ENCODE results near the gene NRCAM.
A peak's percentile ranks its signal among the peaks of the same experiment; 100 is the strongest.

NRCAM gene

DNA sequence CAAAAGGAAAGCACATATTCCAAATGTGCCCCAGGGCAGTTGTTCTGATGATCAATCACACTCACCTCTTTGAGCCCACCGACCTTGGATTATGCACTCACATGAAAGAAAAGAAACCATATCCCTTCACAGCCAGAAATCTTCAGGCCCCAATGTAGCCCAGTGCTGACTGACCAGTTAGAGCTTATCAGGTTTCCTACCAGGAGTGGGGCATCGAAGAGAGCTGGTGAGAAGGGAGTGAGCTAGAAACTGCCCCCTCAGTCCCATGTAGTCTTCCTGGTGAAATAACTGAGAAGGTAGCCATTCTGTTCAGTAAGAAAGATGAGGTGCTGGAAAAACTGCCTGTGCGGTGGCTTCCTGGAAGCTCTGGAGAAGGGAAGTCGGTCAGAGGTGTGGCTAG is 32.2 kb downstream of the NRCAM start:
- DNase-seq (no peak), ATAC-seq (no peak)

DNA sequence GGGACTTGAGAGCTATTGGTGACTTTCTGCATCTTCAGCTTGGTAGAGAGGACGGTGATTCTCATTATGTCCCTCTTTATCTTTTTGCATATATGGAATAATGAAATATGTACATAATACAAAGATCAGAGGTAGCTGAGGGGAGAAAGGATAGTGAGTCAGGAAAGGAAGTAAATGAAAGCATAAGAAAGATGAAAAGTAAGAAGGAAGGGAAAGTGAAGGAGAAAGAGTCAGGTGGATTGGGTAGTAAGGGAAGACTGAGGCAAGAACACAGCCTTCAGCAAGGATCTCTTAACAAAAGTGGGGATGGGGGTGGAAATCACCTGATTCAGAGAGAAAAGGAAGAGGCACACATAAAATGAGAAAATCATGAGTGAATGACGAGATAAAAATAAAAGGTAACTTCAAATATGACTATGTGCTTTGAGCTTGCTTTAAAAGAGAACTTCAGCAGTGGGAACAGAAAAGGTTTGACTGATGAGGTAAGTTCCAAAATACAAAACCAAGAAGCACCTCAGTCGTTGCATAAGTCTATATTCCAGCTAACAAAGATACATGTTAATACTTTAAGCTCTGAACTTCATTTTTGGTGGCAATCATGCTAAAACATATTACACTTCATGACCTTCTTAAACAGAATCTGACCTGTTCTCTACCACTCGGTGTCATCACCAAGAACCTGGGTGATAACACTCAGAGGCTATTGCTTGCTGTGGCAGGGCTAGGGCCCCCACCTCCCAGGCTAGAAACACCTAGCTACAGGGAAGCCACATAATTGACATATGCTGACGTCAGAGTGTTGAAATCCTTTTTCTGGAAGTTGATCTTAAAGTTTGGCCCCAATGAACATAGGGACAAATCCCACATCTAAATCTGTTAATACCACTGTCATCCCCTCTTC is 32.9 kb downstream of the NRCAM start:
- DNase-seq (no peak), ATAC-seq (peak; percentile 44)

DNA sequence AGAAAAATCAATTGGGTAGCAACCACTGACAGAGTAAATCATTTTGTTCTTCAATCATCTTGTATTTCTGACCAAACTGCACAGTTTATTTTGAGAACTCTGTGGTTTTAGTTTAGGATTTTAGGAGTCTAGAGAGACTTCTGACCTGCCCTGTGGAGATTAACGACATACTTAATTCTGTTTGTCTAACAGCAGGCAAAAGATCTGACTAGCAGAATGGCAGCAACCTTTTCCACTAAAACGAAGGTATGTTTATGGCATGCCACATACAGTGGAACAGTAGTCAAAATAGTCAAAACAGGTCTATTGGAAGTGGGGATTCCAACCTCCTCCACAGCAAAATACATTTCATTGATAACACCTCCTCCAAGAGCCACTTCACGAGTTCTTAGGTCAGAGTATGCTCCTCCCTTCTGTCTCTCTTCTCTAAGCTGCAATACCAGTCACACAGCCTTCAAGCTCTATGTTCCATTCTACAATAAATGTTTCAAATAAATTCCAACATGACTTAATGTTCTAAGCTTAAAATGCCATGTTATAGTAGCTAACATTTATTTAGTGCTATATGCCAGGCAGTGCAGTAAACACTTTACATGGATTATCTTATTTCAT is 34.4 kb downstream of the NRCAM start:
- DNase-seq (no peak), ATAC-seq (no peak)

DNA sequence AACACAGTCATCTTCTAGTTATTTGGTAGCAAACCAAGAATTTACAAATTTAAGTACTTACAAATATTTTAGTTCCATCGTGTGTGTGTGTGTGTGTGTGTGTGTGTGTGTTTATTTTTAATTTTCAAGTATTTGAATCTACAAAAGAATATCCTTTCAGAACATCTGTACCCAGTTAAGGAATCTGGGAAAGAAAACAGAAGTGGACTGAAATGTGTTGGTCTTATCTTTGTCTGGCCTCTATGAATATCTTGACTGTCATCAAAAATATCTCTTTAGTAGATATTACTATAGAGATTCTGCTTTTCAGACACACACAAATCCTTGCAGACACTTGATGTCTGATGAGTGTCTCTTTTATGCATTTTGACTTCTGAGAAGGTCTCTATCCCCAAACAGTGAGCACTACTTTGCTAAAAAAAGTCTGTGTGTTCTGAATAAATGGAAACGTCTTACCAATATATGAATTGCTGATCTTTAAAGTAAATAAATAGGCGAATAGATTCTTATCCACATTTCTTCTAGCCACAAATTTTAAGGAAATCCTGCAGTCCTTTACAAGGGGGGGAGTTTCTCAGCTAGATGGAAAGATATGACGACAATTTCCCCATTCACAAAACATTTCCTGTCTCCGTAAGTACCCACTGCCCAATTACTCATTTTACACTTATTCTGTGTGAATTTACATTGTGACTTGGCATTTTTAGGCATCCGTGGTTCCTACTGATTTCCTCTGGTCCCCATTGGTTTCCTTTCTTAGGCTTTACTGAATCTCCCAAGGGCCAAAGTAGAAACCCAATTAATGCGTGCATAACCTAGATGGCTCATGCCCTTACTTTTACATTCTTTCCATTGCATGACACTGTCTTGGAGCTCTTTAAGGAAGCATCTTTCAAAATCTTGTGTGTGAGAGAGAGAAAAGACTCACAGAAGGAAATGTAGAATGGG is 36.0 kb downstream of the NRCAM start:
- ATAC-seq (peak; percentile 37), DNase-seq (no peak)

DNA sequence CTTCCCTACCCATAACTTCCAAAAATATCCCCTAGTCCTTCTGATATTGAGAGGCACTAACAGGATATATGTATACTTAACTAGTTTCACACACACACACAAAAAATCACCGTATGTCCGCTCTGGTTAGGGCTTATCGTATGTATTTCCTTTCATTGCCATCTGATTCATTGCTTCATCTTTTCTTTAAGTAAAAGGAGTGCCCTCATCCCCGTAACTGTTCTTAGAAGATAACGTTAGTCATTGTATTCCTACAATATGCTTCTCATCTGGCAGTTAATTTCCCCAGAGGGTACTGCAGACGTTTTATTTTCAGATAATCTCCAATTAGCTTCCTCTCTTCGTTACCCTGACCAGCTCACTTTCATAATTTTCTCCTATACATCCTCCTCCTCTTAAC is 37.3 kb downstream of the NRCAM start:
- ATAC-seq (no peak), DNase-seq (no peak)

DNA sequence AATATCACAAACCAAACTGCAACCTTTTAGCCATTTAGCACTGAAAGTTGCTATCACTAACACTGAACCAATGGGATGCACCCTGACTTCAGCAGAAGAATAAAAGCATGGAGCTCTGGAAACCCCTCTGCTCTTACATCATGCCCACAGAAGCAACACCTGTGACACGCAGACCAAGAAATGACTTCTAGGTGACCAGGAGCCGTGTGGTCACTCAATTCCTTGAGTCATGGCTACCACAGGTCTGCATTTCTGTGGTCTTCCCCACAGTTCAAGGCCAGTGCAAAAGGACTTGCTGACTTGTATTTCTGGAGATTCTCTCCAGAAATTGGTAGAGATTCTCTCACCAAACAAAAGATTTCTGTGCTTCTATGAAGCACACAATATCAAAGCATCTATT is 38.3 kb downstream of the NRCAM start:
- DNase-seq: no peak
- ATAC-seq: no peak

DNA sequence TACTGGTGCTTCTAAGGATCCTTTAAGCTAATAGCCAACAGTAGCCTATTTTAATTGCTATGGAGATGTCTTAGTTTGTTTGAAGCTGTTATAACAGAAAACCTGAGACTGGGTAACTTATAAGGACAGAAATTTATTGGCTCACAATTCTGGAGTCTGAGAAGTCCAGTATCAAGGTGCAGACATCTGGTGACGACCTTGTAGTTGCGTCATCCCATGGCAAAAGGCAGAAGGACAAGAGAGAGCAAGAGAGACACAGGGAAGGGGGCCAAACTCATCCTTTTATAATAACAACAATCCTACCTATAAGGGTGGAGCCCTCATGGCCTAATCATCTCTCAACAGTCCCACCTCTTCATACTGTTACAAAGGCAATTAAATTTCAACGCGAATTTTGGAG is 39.1 kb downstream of the NRCAM start:
- ATAC-seq (no peak), DNase-seq (no peak)

DNA sequence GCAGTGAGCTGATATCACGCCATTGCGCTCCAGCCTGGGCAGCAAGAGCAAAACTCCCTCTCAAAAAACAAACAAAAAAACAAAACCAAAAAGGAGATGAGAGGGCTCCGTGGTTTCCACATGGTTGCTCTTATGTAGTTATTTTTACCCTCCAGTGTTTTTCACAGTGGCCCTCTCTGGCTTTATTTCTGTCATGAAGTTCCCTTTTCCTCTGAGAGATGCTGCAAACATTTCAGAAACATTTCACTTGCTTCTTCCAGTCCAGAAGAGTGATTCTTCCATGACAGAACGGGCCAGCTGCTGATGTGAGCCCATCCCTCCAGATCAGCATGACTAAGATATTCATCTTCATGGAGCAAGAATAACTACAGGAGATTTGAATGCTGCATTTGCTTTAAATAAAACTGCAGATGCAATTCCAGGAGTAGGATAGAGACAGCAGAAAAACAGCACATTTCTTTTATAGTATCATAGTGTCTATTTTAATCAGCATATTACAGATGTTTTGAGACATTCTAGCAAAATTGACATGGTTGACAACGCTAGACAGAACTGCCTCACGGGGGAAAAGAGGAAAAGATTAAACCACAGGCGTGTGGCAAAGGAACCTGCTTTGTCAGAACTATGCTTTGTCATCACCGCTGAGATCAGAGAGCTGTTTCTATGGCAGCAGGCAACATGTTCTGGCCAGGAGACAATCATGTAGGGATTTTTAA is 40.3 kb downstream of the NRCAM start:
- ATAC-seq (peak; percentile 76), DNase-seq (peak; percentile 39)

DNA sequence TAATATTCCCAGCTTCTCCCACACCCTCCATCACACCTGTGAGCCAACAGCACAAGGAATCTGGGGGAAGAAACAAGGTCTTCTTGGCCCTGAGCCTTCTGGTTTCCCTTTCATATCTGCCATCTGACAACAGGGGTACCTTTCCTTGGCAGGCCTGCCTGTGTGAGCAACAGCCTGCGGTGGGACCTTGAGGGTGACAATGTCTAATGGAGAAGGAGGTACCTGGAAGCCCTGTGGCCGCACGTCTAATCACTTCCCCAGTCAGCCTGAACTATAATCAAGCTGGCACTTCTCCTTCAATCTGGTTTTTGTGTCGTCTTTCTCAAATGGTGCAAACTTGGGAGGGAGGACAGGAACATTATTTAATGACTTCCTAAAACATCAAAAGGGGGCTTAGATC is 41.2 kb downstream of the NRCAM start:
- DNase-seq (no peak), ATAC-seq (no peak)

DNA sequence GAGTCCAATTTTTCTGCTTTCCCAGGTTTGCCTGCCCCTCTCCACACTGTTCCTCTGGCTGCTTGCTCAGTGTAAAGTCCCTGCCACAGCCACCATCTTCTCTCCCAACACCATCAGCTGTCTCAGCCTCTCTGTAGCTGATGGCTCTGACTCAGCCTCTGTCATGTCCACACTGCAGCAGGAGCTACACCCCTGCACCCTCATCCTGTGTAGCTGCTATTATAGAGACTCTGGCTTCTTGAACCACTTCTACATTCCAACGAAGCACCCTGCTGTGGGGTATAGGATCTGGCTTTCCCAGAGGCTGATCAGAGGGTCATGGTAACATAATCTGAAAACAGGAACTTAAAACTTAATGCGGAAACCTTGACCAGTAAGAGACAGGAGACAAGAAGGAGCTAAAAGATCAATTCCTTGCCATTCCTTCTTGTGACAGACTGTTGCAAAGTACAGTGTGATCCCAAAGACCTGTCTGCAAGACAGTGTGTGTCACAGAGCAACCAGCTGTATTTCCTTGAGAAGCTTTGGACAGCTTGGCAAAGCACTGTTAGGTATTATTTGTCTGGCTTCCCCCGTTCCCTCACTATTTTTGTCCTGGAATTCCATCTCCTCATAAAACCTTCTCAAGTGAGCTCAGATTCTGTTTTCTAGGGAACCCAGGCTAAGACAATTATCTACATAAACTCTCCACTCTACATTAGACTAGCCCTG is 42.3 kb downstream of the NRCAM start:
- DNase-seq (no peak), ATAC-seq (peak; percentile 55)

DNA sequence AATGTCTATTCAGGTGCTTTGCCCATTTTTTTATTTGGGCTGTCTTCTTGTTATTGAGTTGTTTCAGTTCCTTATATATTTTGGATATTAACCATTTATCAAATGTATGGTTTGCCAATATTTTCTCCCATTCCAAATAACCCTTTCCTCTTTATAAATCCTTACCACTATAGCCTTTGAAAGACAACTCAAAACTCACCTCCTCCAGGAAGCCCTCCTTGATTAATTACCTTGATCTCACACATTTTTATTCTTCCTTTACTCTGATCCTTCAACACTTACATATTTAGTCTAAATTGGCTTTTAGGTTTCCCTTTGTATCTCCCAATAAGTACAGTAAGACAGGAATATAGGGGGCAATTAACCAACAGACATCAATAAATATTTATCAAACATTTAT is 42.9 kb downstream of the NRCAM start:
- no peak for ATAC-seq

DNA sequence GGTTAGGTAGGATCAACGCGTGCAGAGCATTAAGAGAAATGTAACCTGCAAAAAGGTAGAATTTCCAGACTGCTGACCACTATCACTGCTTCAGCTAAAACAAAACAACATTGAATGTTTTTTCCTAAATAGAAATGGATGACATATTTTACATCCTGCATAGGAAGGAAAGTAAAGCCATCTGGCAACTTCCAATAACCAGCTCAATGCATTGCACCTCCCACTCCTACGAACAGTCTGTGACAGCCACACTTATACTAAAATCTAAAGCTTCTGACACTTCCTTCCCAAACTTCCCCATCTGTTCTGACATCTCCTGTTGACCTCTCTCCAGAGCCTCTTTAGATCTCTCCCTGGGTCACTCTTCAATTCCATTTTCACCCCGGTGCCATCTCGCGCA is 47.1 kb downstream of the NRCAM start:
- no peak for DNase-seq
- ATAC-seq: no peak

More for the DNA sequence above, 42.9 kb downstream of the NRCAM start:
- no peak for DNase-seq

DNA sequence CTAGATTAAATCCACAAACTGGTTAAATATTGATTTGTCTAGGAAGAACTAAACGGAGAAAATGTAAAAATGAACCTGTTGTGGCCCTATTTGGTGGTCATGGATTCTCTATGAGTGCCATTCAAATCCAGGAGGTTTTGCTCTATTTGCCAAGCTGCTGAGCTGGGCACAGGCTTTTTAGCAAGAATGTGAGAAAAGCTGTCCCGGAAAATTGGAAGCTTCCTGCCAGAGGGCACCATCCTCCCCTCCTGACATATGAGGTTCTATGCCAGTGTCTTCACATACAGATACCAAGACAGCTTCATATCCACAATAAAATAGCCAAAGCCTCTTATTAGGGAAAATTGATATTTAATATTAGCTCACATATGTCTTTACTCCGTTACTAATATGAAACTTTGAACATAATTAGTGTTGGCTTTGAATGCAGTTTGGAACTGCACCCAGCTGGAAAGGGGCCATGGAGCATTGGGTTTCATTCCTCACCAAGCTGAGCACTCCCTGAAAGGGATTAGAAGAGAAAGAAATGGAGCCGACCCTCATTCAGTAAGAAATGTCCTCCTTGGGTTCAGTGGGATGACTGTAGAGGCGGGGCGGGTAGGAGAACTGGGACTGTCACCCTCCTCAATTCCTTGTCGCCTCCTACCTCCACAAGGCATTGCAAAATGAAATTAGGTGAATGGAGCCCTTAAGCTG is 47.8 kb downstream of the NRCAM start:
- ATAC-seq: no peak
- DNase-seq: no peak

DNA sequence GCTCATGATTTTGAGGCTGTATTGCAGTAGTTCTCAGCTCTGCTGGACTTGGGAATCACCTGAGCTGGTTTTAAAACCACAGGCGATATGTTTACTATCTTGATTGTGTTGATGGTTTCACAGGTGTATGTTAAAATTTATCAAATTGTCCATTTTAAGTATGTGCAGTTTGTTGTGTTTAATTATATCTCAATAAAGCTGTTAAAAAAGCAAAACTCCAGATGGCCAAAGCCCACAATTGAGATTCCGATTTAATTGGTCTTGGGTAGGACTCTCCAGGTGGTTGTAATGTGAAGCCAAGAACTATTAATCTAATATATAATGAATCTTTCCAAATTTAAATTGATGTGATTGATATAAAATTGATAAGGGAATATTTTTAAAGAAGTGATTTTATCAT is 48.6 kb downstream of the NRCAM start:
- no peak for DNase-seq
- no peak for ATAC-seq

DNA sequence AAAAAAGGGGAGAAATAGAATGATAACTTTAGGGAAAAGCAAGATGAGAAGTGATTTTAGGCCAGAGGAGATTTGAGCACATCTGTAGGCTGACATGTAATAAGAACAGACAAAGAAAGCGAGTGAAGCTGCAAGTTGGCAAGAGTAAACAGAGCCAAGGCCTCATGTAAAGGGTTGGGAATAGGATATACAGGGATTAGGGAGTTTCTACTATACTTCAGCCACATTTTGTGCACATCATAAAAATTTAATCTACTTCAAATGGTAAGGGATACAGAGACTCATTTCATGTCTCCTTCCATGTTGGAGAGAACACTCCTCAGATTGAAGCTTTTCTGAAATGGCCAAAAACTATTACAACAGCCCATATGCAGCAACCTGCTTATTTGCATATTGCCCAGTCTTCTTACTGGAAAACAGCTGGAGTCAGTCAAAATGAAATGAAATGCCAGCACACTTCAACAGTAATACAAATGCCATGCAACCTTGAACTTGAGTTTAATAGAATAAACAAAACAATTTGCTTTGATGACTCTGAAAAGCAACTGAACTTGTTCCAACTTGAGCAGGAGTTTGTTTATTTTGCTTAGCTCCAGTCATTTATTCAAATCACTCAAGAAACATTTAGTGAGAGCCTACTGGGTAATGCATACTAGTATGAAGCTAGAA is 49.9 kb downstream of the NRCAM start:
- ATAC-seq: no peak
- DNase-seq: no peak

DNA sequence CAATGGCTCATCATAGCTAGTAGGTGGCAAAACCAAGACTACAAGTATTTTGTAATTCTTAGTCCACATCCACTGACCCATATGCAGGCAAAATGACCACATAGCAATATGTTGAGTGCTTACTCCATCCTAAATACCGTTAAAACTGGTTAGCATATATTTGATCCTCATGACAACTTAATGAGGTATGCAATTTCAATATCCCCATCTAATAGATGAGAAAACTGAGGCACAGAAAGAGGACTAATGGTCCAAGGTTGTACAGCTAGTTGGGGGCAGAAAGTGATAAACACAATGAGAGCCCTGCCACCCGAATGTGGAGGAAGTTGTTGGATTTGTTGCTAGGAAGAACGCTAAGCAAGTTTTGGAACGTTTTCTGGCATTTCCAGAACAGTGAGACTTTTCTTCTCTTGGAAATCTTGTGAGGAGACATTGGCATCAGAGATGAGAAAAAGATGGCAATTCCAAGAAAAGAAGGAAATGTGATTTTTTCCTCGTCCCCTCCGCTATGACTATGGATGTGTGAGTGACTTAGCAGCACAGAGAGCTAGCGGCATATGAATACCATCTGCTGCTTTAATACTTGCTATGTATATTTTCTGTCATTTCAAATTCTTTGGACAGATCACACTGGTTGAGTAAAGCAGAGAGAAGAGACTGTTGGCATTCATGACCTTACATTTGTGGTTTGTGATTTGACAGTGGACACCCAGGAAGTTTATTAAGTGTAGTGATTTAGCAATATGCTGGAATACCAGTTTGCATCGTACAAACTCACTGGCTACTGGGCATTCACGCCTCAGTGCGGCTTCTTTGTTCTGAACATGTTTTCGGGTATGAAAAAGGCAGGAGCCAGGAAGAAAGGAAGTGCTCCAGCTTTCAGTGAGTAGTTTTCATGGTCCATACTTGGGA is 51.5 kb downstream of the NRCAM start:
- DNase-seq: no peak
- ATAC-seq: no peak

DNA sequence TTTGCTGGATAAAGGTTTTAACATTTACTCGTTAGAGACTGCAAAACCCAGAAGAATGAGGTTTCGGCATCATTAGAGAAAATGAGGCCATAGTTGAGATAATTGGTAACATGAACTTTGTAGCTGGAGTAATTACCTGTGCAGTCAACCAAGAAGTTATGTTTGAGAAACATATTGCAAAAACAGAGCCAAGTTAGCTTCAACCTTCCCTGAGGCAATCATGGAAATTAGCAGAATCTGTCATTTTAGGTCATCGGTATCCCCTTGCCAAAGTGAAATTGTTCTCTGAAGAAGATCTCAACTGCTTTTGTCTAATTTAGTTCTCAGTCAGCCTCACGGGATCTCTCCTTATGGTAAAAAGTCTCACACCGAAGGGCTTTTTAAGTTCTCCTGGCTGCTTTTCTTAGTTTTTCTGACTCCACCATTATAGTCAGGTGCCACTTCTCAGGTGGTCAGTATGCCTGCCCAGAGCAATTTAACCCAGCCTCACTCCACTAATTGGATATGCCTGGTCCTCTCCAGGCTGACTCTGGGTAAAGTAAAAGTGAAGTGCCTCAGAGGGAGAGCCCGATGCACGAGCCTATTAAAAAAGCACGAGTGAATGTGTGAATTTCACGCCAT is 52.5 kb downstream of the NRCAM start:
- ATAC-seq (no peak), DNase-seq (no peak)

DNA sequence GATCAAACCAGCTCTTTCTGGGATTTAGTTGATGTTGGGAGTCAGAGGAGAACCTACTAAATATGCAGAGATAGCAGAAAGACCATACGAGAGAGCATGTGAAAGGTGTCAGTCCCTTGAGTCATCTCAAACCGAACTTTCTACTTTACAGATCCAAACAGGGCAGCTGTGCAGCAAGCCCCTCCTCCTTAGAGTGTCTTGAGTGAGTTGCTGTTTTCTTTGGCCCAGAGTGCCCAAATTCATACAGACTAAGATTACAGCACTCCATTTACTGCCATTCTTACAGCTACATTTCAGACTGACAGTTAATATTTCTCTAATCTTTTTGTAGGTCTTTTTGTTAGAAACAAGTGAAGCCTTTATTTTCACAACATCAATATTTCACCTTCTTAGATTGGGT is 53.4 kb downstream of the NRCAM start:
- DNase-seq (no peak), ATAC-seq (peak; percentile 46)

DNA sequence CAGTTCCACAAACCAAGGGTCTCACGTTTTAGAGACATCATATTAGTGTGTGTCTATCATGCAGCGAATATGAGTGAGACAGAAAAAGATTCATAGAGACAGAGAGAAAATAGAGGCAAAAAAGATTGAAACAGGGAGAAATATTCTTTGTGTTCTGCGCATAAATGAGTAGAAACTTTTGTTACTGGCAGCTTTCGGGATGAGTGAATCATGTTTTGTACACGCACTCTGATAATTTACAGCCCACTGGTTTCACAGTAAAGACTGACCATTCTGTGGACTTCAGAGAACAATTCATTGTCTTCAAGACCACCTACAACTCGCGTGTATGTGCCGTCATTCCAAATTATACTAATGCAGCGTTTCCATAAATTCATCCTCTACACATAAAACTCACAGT is 60.2 kb downstream of the NRCAM start:
- DNase-seq (no peak), ATAC-seq (no peak)
